MCF 10A (cell line): Measurements from ENCODE around the gene MAML2. TPM values are rescaled to one million over a fixed set of nuclear protein-coding genes. Genes with fewer than 3 reads are reported as not detected.

Source experiments
- BruUV-seq: library from RNA; stranded (reverse); fragments of 400-500 nt; replicated peaks from 2 replicates; lab custom pipeline; 2021; lab: Mats Ljungman, UMichigan
- CTCF ChIA-PET: fragments of 300-600 bp; sonication (Branson Sonifier 250); formaldehyde crosslinking; extraction: SDS; loops from one replicate; lab custom pipeline; 2021; ENCODE audit warnings: antibody characterized with exemption, inconsistent platforms; lab: Yijun Ruan, JAX
- POLR2A ChIA-PET: fragments of 300-600, 350-650 bp; sonication (Branson Sonifier 250); formaldehyde crosslinking; extraction: SDS; loops from one replicate; lab custom pipeline; 2020; ENCODE audit warnings: antibody characterized with exemption, inconsistent platforms; lab: Yijun Ruan, JAX
- DNase-seq: peaks from one replicate; pipeline ENCODE4 v3.0.0-alpha.2; 2018; ENCODE audit not compliant: unreplicated experiment
- H3K27ac Mint-ChIP-seq: one replicate; pipeline ENCODE4 v1.8.0; 2022; ENCODE audit warnings: mild to moderate bottlenecking, low read depth, mixed read lengths; ENCODE audit not compliant: unreplicated experiment
- H3K27me3 Mint-ChIP-seq: one replicate; pipeline ENCODE4 v1.8.0; 2022; ENCODE audit warnings: mixed read lengths; ENCODE audit not compliant: insufficient read depth, unreplicated experiment
- H3K36me3 Mint-ChIP-seq: one replicate; pipeline ENCODE4 v1.8.0; 2022; ENCODE audit warnings: mild to moderate bottlenecking, moderate library complexity, mixed read lengths; ENCODE audit not compliant: insufficient read depth, unreplicated experiment
- H3K4me1 Mint-ChIP-seq: one replicate; pipeline ENCODE4 v1.8.0; 2022; ENCODE audit warnings: mixed read lengths; ENCODE audit not compliant: insufficient read depth, unreplicated experiment
- H3K4me3 Mint-ChIP-seq: one replicate; pipeline ENCODE4 v1.8.0; 2022; ENCODE audit warnings: mild to moderate bottlenecking, moderate library complexity, mixed read lengths; ENCODE audit not compliant: unreplicated experiment
- H3K9me3 Mint-ChIP-seq: one replicate; pipeline ENCODE4 v1.8.0; 2022; ENCODE audit warnings: mixed read lengths; ENCODE audit not compliant: unreplicated experiment
- CTCF ChIP-seq: fragments of 200-600 bp; IDR thresholded peaks from one replicate; pipeline ENCODE4 v1.8.0; 2022; ENCODE audit warnings: antibody characterized with exemption, mild to moderate bottlenecking; ENCODE audit not compliant: unreplicated experiment
- intact Hi-C: fragments of 100-400 bp; cut with micrococcal nuclease; formaldehyde crosslinking; loops from 2 replicates; pipeline ENCODE4 v1.14.1; 2022
- total RNA-seq: library from RNA; stranded (reverse); gene quantifications from 2 replicates; pipeline ENCODE4 v1.2.3, GENCODE V29; 2022

MAML2 gene
- total RNA-seq, 1 experiment from 2014 or later = 8.6 TPM

- Mint-ChIP-seq H3K27me3 (no peaks in the 10 kb centered on the region), H3K36me3 (no peaks in the 10 kb centered on the region)
- CTCF ChIA-PET = no interaction called here
These were observed 144.9 kb downstream of the MAML2 start for GRCh38 chr11:96197801-96198701.

GRCh38 chr11:96197103-96197502 lies 145.9 kb downstream of the MAML2 start:
- Mint-ChIP-seq H3K27me3 (no peaks in the 10 kb centered on the region), H3K4me1 (peaks cover 21% of the 10 kb centered on the region), H3K27ac (no peak overlapping the region), H3K4me3 (no peak overlapping the region), H3K9me3 (no peaks in the 10 kb centered on the region), H3K36me3 (no peaks in the 10 kb centered on the region)
- intact Hi-C loops = no loop called here
- no peak for TF ChIP-seq CTCF
- CTCF ChIA-PET = interaction anchor here (0.7 kb wide), 1 partner anchor 146 kb away, joined by 3 read pairs; the partner anchor contains the start of gene MAML2
- POLR2A ChIA-PET = interaction anchor here (1.2 kb wide), 1 partner anchor 38 kb away, joined by 3 read pairs; no protein-coding TSS in a partner anchor
- BruUV-seq = no TSS peak
- DNase-seq = no peak

More at GRCh38 chr11:96197801-96198701, 144.9 kb downstream of the MAML2 start:
- no peak for TF ChIP-seq CTCF
- DNase-seq = no peak
- BruUV-seq = no TSS peak
- Mint-ChIP-seq H3K27ac (peak overlapping the region; percentile 82), H3K4me1 (peaks cover 21% of the 10 kb centered on the region), H3K9me3 (no peaks in the 10 kb centered on the region), H3K4me3 (no peak overlapping the region)
- intact Hi-C loops = no loop called here
- POLR2A ChIA-PET = interaction anchor here (0.7 to 1.2 kb wide), 3 partner anchors 37 to 82 kb away, joined by 3 read pairs; no protein-coding TSS in a partner anchor

- H3K27me3 Mint-ChIP-seq = no peaks in the 10 kb centered on the region
- BruUV-seq = no TSS peak
- ChIA-PET POLR2A (no interaction called here), CTCF (interaction anchor here (0.6 to 0.9 kb wide), 3 partner anchors 69 to 1049 kb away, joined by 3 to 6 read pairs (median 4); no protein-coding TSS in a partner anchor)
- H3K27ac Mint-ChIP-seq = peak overlapping the region; percentile 31
- intact Hi-C loops = no loop called here
- no peaks in the 10 kb centered on the region for H3K9me3 Mint-ChIP-seq
- no peaks in the 10 kb centered on the region for H3K36me3 Mint-ChIP-seq
- peaks cover 21% of the 10 kb centered on the region for H3K4me1 Mint-ChIP-seq
- H3K4me3 Mint-ChIP-seq = no peak overlapping the region
- no peak for TF ChIP-seq CTCF
- no peak for DNase-seq
These were observed 146.8 kb downstream of the MAML2 start for GRCh38 chr11:96196181-96196662.

GRCh38 chr11:96195671-96196070 lies 147.3 kb downstream of the MAML2 start:
- Mint-ChIP-seq H3K9me3 (peaks cover 3% of the 10 kb centered on the region), H3K36me3 (no peaks in the 10 kb centered on the region), H3K27me3 (no peaks in the 10 kb centered on the region), H3K4me3 (no peak overlapping the region), H3K4me1 (peaks cover 20% of the 10 kb centered on the region), H3K27ac (peak overlapping the region; percentile 31)
- intact Hi-C loops = no loop called here
- CTCF ChIA-PET = interaction anchor here (0.6 kb wide), 1 partner anchor 1048 kb away, joined by 3 read pairs; no protein-coding TSS in a partner anchor
- BruUV-seq = no TSS peak
- no peak for DNase-seq
- POLR2A ChIA-PET = interaction anchor here (0.8 to 2.2 kb wide), 3 partner anchors 33 to 1446 kb away, joined by 3 to 15 read pairs (median 3); no protein-coding TSS in a partner anchor
- no peak for TF ChIP-seq CTCF
